T-helper 2 cell (primary cell): ENCODE results near the gene ORM1.
A peak's percentile ranks its signal among the peaks of the same experiment; 100 is the strongest.
"Not testable (repeated sequence)": the region's sequence is repeated elsewhere in the genome, so short reads cannot be mapped to it uniquely, and the experiment has no call there.

Experiments used
- DNase-seq, 5 experiments: peaks; one replicate each; pipeline versions ENCODE4 v3.0.0 to v3.0.0-alpha.2; 2012 to 2022

ORM1 gene

GRCh38 chr9:114325684-114326254 lies 2.9 kb downstream of the ORM1 start:
- DNase-seq = not testable (repeated sequence)

GRCh38 chr9:114327749-114328148 lies 4.9 kb downstream of the ORM1 start:
- DNase-seq = no peak

- not testable (repeated sequence) for DNase-seq
Measured at GRCh38 chr9:114328357-114328820, 5.5 kb downstream of the ORM1 start.

GRCh38 chr9:114328937-114329624 lies 6.2 kb downstream of the ORM1 start:
- DNase-seq = not testable (repeated sequence)

- DNase-seq = not testable (repeated sequence)
Measured at GRCh38 chr9:114329625-114330022, 6.7 kb downstream of the ORM1 start, which contains the start of gene ORM2. Gene ORM2, plus strand, starts transcription at chr9:114329869. Its CDS starts 36 bp downstream, at chr9:114329905.

GRCh38 chr9:114330636-114331035 lies 7.7 kb downstream of the ORM1 start:
- DNase-seq = no peak

GRCh38 chr9:114331229-114332195 lies 8.6 kb downstream of the ORM1 start:
- DNase-seq = peak in 1 of 5 experiments; percentile 26

GRCh38 chr9:114332474-114333040 lies 9.7 kb downstream of the ORM1 start:
- DNase-seq = not testable (repeated sequence)

GRCh38 chr9:114333718-114334117 lies 10.8 kb downstream of the ORM1 start:
- not testable (repeated sequence) for DNase-seq

GRCh38 chr9:114334490-114334889 lies 11.6 kb downstream of the ORM1 start:
- no peak for DNase-seq

- DNase-seq = no peak
Measured at GRCh38 chr9:114335745-114336144, 12.8 kb downstream of the ORM1 start.

GRCh38 chr9:114336157-114336556 lies 13.3 kb downstream of the ORM1 start:
- no peak for DNase-seq

GRCh38 chr9:114336699-114337395 lies 13.9 kb downstream of the ORM1 start:
- DNase-seq = no peak

GRCh38 chr9:114338187-114338586 lies 15.3 kb downstream of the ORM1 start:
- no peak for DNase-seq

GRCh38 chr9:114339130-114339908 lies 16.4 kb downstream of the ORM1 start:
- peak; percentile 27 to 42 (median 33) for DNase-seq

GRCh38 chr9:114341152-114341830 lies 18.4 kb downstream of the ORM1 start:
- DNase-seq = no peak

- DNase-seq = no peak
Measured at GRCh38 chr9:114341991-114342390, 19.1 kb downstream of the ORM1 start.

GRCh38 chr9:114342755-114343440 lies 20.0 kb downstream of the ORM1 start:
- no peak for DNase-seq

GRCh38 chr9:114343471-114344187 lies 20.7 kb downstream of the ORM1 start:
- DNase-seq = no peak
